Activated CD8-positive, alpha-beta memory T cell treated with anti-CD3 and anti-CD28 coated beads, Interleukin-2, amount 10 ng/mL, durations not matched to agents 7 days and 5 days (primary cell): ENCODE data around the gene KCND3. TPM values are rescaled to one million over a fixed set of nuclear protein-coding genes. Genes with fewer than 3 reads are reported as not detected.

ENCODE experiments used
- ATAC-seq: fragments of 150-1000 bp; cut with Tn5 transposase; one replicate; pipeline ENCODE4 v1.10.0; 2021; ENCODE audit warnings: moderate library complexity
- CTCF ChIA-PET: fragments of 350-600 bp; sonication (Branson Sonifier 250); formaldehyde crosslinking; loops from one replicate; lab custom pipeline; 2021; ENCODE audit warnings: antibody characterized with exemption; lab: Charles Lee
- DNase-seq: peaks from one replicate; pipeline ENCODE4 v3.0.0-alpha.2; 2020
- H3K27ac Mint-ChIP-seq: one replicate; pipeline ENCODE4 v1.8.0; 2021; ENCODE audit warnings: mild to moderate bottlenecking, mixed read lengths
- H3K27me3 Mint-ChIP-seq: one replicate; pipeline ENCODE4 v1.8.0; 2021; ENCODE audit warnings: mixed read lengths
- H3K36me3 Mint-ChIP-seq: one replicate; pipeline ENCODE4 v1.8.0; 2021; ENCODE audit warnings: mild to moderate bottlenecking, mixed read lengths
- H3K4me1 Mint-ChIP-seq: one replicate; pipeline ENCODE4 v1.8.0; 2021; ENCODE audit warnings: mixed read lengths
- H3K4me3 Mint-ChIP-seq: one replicate; pipeline ENCODE4 v1.8.0; 2021; ENCODE audit warnings: mild to moderate bottlenecking, moderate library complexity, mixed read lengths
- H3K9me3 Mint-ChIP-seq: one replicate; pipeline ENCODE4 v1.8.0; 2022; ENCODE audit warnings: low read depth, mixed read lengths
- total RNA-seq, 2 experiments: library from RNA; stranded (reverse); gene quantifications; one replicate each; pipeline ENCODE4 v1.2.3, GENCODE V29; 2021

The KCND3 gene
- total RNA-seq, 2 experiments from 2014 or later = not detected

DNA sequence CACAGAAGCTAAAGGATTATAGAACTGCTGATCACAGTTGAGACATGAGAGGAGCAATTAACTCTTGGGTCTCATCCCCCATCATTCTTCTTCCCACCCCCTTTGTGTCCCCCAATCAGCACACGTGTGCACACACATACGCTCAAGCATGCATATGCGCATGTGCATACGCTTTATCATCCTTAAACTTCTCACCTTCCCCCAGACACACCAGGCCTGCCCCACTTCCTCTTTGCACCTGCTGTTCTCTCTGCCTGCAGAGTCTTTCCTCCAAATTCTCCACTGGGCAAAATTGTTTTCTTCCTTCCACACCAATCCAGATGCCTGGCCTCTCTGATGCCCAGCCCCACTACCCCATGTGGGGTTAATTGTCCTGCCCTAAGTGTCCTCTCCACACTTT lies 13.0 kb upstream of the KCND3 start:
- Mint-ChIP-seq H3K4me3 (no peak overlapping the region), H3K27me3 (peaks cover 35% of the 10 kb centered on the region), H3K9me3 (no peaks in the 10 kb centered on the region), H3K36me3 (no peaks in the 10 kb centered on the region), H3K4me1 (no peaks in the 10 kb centered on the region), H3K27ac (no peak overlapping the region)
- DNase-seq = no peak
- no peak for ATAC-seq
- CTCF ChIA-PET = no interaction called here

- no peak for DNase-seq
- peaks cover 40% of the 10 kb centered on the region for H3K27me3 Mint-ChIP-seq
- CTCF ChIA-PET = no interaction called here
- ATAC-seq = no peak
- no peaks in the 10 kb centered on the region for H3K9me3 Mint-ChIP-seq
- H3K4me3 Mint-ChIP-seq = no peak overlapping the region
- no peaks in the 10 kb centered on the region for H3K36me3 Mint-ChIP-seq
- no peak overlapping the region for H3K27ac Mint-ChIP-seq
- no peaks in the 10 kb centered on the region for H3K4me1 Mint-ChIP-seq
Observed at GRCh38 chr1:112001436-112001835, 12.0 kb upstream of the KCND3 start.

GRCh38 chr1:112000048-112000447 lies 10.6 kb upstream of the KCND3 start:
- no peak overlapping the region for H3K27ac Mint-ChIP-seq
- CTCF ChIA-PET = no interaction called here
- no peaks in the 10 kb centered on the region for H3K9me3 Mint-ChIP-seq
- DNase-seq (no peak), ATAC-seq (no peak)
- H3K4me1 Mint-ChIP-seq = no peaks in the 10 kb centered on the region
- H3K4me3 Mint-ChIP-seq = no peak overlapping the region
- no peaks in the 10 kb centered on the region for H3K36me3 Mint-ChIP-seq
- peaks cover 47% of the 10 kb centered on the region for H3K27me3 Mint-ChIP-seq

DNA sequence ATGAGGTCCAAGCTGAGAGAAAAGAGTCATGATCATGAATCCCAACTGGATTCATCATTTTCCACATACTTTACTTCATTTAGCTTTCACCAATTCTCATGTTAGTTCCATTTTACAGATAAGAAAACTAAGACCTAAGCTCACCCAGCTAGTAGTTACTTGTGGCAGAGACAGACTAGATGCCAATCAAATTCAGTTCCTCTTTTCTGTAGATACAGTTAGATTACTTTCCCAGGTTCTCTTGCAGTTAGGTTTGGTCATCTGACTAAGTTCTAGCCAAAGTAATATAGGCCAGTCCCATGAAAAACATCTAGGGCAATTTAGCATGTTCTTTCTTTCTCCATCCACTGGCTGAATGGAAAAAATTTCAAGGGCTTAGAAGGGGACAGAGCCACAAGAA lies 8.9 kb upstream of the KCND3 start:
- H3K27me3 Mint-ChIP-seq = peaks cover 57% of the 10 kb centered on the region
- no peaks in the 10 kb centered on the region for H3K9me3 Mint-ChIP-seq
- no peak for DNase-seq
- ATAC-seq = no peak
- no peak overlapping the region for H3K27ac Mint-ChIP-seq
- CTCF ChIA-PET = interaction anchor here (0.9 to 1.0 kb wide), 2 partner anchors 9 to 146 kb away, joined by 3 read pairs; no protein-coding TSS in a partner anchor
- no peaks in the 10 kb centered on the region for H3K4me1 Mint-ChIP-seq
- no peaks in the 10 kb centered on the region for H3K36me3 Mint-ChIP-seq
- no peak overlapping the region for H3K4me3 Mint-ChIP-seq

- CTCF ChIA-PET = no interaction called here
- H3K4me3 Mint-ChIP-seq = no peak overlapping the region
Observed at GRCh38 chr1:111992476-111992875, 3.0 kb upstream of the KCND3 start.

GRCh38 chr1:111990878-111991718 lies 1.6 kb upstream of the KCND3 start:
- H3K4me1 Mint-ChIP-seq = peaks cover 11% of the 10 kb centered on the region
- peaks cover 80% of the 10 kb centered on the region for H3K27me3 Mint-ChIP-seq
- DNase-seq (no peak), ATAC-seq (no peak)
- H3K4me3 Mint-ChIP-seq = no peak overlapping the region
- no peak overlapping the region for H3K27ac Mint-ChIP-seq
- no peaks in the 10 kb centered on the region for H3K36me3 Mint-ChIP-seq
- CTCF ChIA-PET = no interaction called here
- no peaks in the 10 kb centered on the region for H3K9me3 Mint-ChIP-seq

More at GRCh38 chr1:111992476-111992875, 3.0 kb upstream of the KCND3 start:
- ATAC-seq = no peak
- H3K27ac Mint-ChIP-seq = no peak overlapping the region
- H3K9me3 Mint-ChIP-seq = no peaks in the 10 kb centered on the region
- H3K4me1 Mint-ChIP-seq = peaks cover 11% of the 10 kb centered on the region
- no peak for DNase-seq
- no peaks in the 10 kb centered on the region for H3K36me3 Mint-ChIP-seq
- peaks cover 73% of the 10 kb centered on the region for H3K27me3 Mint-ChIP-seq

- Mint-ChIP-seq H3K4me1 (peaks cover 11% of the 10 kb centered on the region), H3K4me3 (peak overlapping the region; percentile 11), H3K27ac (no peak overlapping the region), H3K27me3 (peaks cover 81% of the 10 kb centered on the region), H3K36me3 (no peaks in the 10 kb centered on the region), H3K9me3 (no peaks in the 10 kb centered on the region)
- DNase-seq (no peak), ATAC-seq (peak; percentile 36)
- CTCF ChIA-PET = no interaction called here
Observed at GRCh38 chr1:111990026-111990877, 784 bp upstream of the KCND3 start.

DNA sequence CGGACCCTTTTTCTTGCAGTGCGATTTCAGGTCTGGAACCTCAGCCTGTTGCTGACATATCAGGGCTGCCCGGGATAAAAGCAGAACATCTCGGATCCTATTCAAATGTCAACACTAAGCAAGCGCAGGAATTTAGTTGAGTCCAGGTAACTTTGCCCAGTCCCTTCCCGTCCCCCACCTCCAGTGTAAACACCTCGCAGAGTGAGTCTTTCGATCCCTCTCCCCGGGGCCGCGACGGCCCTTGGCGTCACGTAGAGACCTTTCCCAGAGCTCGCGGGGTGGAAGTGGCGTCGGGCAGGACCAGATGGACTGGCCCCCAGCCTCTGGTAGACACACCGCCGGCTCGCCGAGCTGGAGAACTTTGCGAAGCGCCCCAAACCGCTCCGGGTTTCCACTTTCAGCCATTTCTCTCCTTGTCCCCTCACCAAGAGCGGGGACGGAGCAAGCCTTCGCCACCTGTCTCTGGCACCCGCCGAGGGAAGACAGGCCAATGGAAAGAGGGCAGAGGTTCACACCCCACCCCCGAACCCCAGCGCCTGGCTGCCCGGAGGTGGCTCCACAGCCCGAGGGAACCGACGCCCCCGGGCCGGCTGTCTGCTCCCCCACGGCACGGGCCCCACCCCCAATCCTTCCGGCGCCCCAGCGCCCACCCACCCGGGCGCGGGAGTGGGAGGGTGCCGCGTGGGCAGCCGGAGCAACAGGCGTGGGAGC lies 570 bp downstream of the KCND3 start:
- Mint-ChIP-seq H3K4me1 (peaks cover 11% of the 10 kb centered on the region), H3K9me3 (no peaks in the 10 kb centered on the region), H3K36me3 (no peaks in the 10 kb centered on the region), H3K4me3 (no peak overlapping the region), H3K27ac (no peak overlapping the region), H3K27me3 (peaks cover 79% of the 10 kb centered on the region)
- CTCF ChIA-PET = no interaction called here
- DNase-seq (no peak), ATAC-seq (no peak)

DNA sequence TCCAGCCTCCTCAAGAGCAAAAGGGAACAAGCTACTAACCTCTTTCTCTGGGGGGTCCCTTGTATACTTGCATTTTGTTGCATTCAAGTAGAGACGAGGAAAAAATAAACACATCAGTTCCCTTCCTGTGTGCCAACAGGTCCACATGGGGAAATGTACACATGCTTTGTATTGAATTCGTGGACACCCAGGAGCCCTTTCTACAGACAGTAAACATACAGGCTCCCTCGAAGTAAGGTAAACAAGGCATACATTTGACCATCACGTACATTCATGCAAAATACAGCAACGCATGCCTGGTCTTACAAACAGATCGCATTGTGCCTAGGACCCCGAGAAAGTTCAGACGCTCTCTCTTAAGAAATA lies 1.1 kb downstream of the KCND3 start:
- no peaks in the 10 kb centered on the region for H3K9me3 Mint-ChIP-seq
- no peak overlapping the region for H3K4me3 Mint-ChIP-seq
- ATAC-seq (no peak), DNase-seq (no peak)
- H3K4me1 Mint-ChIP-seq = peaks cover 11% of the 10 kb centered on the region
- H3K27ac Mint-ChIP-seq = no peak overlapping the region
- CTCF ChIA-PET = no interaction called here
- H3K27me3 Mint-ChIP-seq = peaks cover 77% of the 10 kb centered on the region
- no peaks in the 10 kb centered on the region for H3K36me3 Mint-ChIP-seq

- ATAC-seq (no peak), DNase-seq (no peak)
- peaks cover 11% of the 10 kb centered on the region for H3K4me1 Mint-ChIP-seq
- H3K36me3 Mint-ChIP-seq = no peaks in the 10 kb centered on the region
- H3K27ac Mint-ChIP-seq = no peak overlapping the region
- no peak overlapping the region for H3K4me3 Mint-ChIP-seq
- H3K27me3 Mint-ChIP-seq = peaks cover 68% of the 10 kb centered on the region
- CTCF ChIA-PET = no interaction called here
- H3K9me3 Mint-ChIP-seq = no peaks in the 10 kb centered on the region
Observed at GRCh38 chr1:111987502-111987901, 2.0 kb downstream of the KCND3 start.

GRCh38 chr1:111983500-111983899 lies 6.0 kb downstream of the KCND3 start:
- DNase-seq = no peak
- Mint-ChIP-seq H3K27me3 (peaks cover 37% of the 10 kb centered on the region), H3K9me3 (no peaks in the 10 kb centered on the region), H3K36me3 (no peaks in the 10 kb centered on the region), H3K4me1 (peaks cover 1% of the 10 kb centered on the region), H3K27ac (no peak overlapping the region), H3K4me3 (no peak overlapping the region)
- CTCF ChIA-PET = no interaction called here
- no peak for ATAC-seq

DNA sequence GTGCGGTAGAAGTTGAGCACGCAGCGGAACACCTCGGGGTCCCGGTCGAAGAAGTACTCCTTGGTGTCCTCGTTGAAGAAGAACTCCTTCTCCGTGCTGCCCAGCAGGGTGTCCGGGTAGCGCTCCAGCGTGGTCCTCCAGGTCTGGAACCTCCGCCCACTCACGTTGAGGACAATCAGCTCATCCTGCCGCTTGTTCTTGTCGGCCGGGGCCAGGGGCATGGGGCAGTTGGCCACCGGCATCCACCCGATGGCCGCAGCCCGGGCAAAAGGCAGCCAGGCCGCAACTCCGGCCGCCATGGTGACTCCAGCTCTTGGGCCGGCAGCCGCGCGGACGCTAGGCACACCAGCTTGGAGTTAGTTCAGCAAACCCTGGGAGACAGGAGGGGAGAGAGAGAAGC lies 7.0 kb downstream of the KCND3 start:
- no peak for DNase-seq
- ATAC-seq = no peak
- no peaks in the 10 kb centered on the region for H3K9me3 Mint-ChIP-seq
- H3K36me3 Mint-ChIP-seq = no peaks in the 10 kb centered on the region
- H3K27me3 Mint-ChIP-seq = peaks cover 29% of the 10 kb centered on the region
- no peak overlapping the region for H3K4me3 Mint-ChIP-seq
- CTCF ChIA-PET = no interaction called here
- H3K4me1 Mint-ChIP-seq = no peaks in the 10 kb centered on the region
- H3K27ac Mint-ChIP-seq = no peak overlapping the region

DNA sequence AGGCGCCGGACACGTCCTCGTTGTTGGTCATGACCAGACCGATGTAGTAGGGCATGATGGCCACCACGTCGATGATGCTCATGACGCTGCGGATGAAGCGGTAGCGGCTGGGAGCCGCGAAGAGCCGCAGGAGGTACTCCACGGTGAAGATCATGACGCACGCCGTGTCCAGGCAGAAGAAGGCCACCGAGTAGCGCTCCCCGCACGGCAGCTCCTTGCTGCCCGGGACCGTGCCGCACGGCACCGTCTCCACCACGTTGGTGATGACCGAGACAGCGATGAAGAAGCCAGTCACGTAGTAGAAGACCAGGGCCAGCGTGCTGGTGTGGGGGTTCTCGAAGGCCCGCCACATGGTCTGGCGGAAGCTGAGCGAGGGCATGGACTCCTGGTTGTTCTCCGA lies 7.6 kb downstream of the KCND3 start:
- H3K27me3 Mint-ChIP-seq = peaks cover 28% of the 10 kb centered on the region
- no peak overlapping the region for H3K4me3 Mint-ChIP-seq
- H3K36me3 Mint-ChIP-seq = no peaks in the 10 kb centered on the region
- H3K4me1 Mint-ChIP-seq = no peaks in the 10 kb centered on the region
- ATAC-seq = no peak
- H3K27ac Mint-ChIP-seq = no peak overlapping the region
- H3K9me3 Mint-ChIP-seq = no peaks in the 10 kb centered on the region
- CTCF ChIA-PET = no interaction called here
- no peak for DNase-seq
